Panc1 (cell line): ENCODE measurements around the gene MFAP4.

Experiments used
- CTCF ChIP-seq: fragments of 450-650 bp; IDR thresholded peaks from 2 replicates; pipeline ENCODE4 v1.5.1; 2017; ENCODE audit warnings: mild to moderate bottlenecking
- POLR2AphosphoS5 ChIP-seq: IDR thresholded peaks from 2 replicates; pipeline ENCODE4 v1.6.1; 2012; ENCODE audit warnings: mild to moderate bottlenecking, low read depth, low read length, moderate library complexity
- TCF7L2 ChIP-seq: IDR thresholded peaks from 2 replicates; pipeline ENCODE4 v1.6.1; 2011; ENCODE audit warnings: mild to moderate bottlenecking, low read depth, low read length, inconsistent platforms

- TF ChIP-seq CTCF (no peak), TCF7L2 (no peak), POLR2AphosphoS5 (no peak)
Measured at GRCh38 chr17:19417611-19418010, 30.6 kb upstream of the MFAP4 start.
